SK-N-DZ (cell line): ENCODE data around the gene TRAPPC4.
"Not testable (repeated sequence)": the region's sequence is repeated elsewhere in the genome, so short reads cannot be mapped to it uniquely, and the experiment has no call there.

ENCODE experiments used
- DNase-seq: peaks from one replicate; pipeline ENCODE4 v3.0.0-alpha.2; 2015; ENCODE audit warnings: low spot score

Gene TRAPPC4

DNA sequence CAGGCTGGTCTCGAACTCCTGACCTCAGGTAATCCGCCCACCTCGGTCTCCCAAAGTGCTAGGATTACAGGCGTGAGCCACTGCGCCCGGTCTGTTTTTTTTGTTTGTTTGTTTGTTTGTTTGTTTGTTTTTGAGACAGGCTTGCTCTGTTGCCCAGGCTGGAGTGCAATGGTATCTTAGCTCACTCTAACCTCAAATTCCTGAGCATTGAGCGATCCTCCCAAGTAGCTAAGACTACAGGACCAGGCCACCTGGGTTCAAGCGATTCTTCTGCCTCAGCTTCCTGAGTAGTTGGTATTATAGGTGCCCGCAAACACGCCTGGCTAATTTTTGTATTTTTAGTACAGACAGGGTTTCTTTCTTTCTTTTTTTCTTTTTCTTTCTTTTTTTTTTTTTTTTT is 14.9 kb downstream of the TRAPPC4 start:
- not testable (repeated sequence) for DNase-seq

DNA sequence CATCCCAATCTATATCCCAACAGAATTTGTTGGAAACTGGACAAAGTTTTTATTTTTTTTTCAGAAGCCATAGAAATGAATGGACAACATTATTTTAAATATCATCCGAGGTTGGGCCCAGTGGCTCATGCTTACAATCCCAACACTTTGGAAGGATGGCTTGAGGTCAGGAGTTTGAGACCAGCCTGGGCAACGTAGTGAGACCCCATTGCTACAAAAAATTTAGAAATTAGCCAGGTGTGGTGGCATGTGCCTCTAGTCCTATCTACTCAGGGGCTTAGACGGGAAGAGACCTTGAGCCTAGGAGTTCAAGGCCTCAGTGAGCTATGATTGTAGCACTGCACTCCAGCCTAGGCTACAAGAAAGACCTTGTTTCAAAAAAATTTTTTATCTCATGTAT is 16.2 kb downstream of the TRAPPC4 start:
- DNase-seq, result no peak

DNA sequence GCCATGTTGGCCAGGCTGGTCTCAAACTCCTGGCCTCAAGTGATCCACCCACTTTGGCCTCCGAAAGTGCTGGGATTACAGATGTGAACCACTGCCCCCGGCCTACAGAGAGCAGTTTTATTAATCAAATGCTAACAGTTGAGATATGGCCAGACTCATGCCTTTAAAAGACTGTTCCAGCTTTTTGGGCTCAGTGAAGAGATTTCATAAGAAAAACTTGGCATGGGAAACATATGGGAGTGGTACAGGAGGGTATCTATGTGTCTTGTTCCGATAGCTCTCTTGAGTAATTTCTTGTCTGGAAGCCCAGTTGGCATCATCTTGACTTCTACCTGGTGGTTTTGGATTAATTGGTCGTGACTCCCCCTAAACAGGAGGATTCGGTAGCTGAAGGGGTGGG is 20.3 kb downstream of the TRAPPC4 start:
- no peak for DNase-seq

DNA sequence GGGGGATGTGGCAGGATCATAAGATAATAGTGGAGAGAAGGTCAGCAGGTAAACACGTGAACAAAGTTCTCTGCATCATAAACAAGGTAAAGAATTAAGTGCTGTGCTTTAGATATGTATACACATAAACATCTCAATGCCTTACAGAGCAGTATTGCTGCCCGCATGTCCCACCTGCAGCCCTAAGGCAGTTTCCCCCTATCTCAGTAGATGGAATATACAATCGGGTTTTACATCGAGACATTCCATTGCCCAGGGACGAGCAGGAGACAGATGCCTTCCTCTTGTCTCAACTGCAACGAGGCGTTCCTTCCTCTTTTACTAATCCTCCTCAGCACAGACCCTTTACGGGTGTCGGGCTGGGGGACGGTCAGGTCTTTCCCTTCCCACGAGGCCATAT is 20.9 kb downstream of the TRAPPC4 start:
- not testable (repeated sequence) for DNase-seq

DNA sequence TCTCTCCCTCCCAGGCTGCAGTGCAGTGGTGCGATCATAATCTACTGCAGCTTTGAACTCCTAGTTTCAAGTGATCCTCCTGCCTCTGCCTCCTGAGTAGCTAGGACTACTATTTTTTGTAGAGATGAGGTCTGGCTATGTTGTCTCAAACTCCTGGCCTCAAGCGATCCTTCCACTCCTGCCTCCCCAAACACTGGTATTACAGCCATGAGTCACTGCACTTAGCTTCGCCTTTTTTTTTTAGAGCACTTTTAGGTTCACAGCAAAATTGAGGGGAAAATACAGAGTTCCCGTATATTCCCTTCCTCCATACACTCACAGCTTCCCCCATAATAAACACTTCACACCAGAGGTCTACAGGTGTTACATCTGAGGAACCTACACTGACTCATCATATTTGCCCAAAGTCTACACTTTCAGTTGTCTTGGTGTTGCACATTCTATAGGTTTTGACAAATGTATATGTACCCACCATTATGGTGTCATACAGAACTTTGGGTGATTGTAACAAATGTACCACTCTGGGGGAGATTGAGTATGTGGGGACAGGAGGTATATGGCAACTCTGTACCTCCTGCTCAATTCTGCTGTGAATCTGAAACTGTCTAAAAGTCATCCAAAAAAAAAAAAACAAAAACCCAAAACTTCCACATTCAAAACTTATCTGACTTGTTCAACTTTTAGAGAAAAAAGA is 23.4 kb downstream of the TRAPPC4 start:
- DNase-seq, result no peak

DNA sequence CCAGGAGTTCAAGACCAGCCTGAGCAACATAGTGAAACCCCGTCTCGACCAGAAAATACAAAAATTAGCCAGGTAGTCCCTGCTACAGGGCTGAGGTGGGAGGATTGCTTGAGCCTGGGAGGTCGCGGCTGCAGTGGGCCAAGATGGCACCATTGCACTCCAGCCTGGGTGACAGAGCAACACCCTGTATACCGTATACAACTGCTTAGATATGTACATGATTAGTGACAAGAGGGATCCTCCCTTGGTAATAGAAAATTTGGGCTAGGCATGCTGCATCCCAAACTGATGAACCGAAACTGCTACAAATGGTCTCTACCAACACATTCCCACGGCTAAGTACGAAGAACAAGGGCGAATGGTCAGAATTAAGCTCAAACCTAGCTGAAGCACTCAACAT is 24.4 kb downstream of the TRAPPC4 start:
- DNase-seq, result no peak

DNA sequence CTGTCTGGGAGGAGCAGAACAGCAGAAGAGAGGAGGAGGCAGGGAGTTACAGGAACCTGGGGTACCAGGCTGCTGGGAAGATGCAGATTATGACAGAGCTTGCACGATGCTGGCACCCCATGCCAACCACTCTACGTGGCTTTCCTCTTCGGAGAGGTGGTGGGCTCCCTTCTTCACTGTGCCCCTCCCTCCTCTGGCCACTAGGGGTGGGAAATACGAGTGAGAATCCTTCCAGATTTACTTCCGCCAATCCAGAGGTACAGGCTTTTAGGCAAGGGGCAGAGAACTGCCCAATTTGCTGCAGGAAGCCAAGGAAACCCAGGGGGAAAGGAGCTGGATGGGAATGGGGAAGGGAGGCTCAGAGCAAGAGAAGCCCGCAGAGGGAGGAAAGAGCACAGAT is 26.1 kb downstream of the TRAPPC4 start:
- DNase-seq, result no peak

DNA sequence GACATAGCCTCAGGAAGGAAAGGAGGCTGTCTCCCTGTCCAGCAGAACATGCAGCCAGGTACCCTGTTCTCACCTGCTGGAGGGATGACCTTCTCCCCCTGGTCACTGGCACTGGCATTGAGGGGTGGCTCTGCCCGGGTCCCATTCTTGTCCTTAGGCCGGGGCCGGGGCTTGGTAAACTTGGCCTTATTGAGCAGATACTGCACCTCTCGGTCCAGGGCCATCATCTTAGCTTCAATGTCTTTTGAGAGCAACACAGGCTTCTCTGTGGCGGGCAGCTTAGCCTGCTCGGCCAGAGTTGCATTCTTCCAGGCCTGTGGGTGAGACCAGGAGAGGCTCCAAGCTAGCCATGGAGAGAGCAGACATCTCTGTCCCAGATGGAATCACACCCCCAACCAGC is 27.9 kb downstream of the TRAPPC4 start:
- DNase-seq, result no peak

DNA sequence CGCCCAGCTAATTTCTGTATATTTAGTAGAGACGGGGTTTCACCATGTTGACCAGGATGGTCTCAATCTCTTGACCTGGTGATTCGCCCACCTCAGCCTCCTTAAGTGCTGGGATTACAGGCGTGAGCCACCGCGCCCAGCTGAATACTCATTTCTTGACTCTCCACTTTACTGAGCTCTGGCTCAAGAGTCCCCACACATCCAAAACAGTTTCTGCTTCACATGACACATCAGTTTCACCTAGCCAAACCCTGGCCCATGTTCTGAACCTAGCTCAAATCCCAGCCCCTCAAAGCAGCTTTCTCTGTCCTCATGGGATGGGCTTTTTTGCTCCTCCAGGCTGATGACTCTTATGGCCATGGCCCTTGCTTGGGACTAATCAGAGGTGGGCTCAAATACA is 28.6 kb downstream of the TRAPPC4 start:
- DNase-seq, result no peak

DNA sequence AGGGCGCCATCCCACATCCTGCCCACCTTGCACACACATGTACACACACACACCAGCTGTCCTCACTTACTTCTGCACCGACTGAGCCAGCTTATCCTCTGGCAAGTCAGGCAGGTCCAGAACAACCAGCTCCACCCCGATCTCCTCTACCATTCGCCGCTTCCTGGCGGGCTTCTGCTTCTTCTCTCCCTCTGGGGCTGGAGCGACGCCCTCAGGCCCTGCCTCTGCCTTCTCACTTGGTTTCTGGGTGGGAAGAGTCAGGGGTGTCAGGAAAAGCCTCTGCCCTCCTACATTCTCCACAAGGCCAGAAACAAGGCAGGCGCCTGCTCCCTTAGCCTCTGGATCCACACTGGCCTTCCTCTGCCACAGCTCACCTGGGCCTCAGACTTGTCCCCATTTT is 30.1 kb downstream of the TRAPPC4 start:
- DNase-seq, result no peak

DNA sequence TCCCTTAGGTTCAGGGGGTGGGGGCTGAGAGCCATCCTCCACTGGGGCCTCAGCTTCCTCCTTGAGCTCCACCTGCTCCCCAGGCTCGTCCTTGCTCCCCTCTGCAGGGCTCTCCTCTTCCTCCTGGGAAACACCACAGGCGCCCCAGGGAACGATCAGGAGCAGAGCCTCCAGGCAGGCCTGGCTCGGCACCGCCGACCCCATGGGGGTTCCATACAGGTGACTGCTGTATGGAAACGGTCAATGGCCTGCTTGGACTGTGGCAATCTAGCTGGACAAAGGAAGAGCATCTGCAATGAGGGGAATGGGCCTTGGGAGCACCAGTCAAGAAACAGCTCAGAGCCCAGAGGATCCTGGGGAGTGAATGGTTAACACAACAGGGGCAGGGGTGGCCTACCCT is 30.5 kb downstream of the TRAPPC4 start:
- no peak for DNase-seq

DNA sequence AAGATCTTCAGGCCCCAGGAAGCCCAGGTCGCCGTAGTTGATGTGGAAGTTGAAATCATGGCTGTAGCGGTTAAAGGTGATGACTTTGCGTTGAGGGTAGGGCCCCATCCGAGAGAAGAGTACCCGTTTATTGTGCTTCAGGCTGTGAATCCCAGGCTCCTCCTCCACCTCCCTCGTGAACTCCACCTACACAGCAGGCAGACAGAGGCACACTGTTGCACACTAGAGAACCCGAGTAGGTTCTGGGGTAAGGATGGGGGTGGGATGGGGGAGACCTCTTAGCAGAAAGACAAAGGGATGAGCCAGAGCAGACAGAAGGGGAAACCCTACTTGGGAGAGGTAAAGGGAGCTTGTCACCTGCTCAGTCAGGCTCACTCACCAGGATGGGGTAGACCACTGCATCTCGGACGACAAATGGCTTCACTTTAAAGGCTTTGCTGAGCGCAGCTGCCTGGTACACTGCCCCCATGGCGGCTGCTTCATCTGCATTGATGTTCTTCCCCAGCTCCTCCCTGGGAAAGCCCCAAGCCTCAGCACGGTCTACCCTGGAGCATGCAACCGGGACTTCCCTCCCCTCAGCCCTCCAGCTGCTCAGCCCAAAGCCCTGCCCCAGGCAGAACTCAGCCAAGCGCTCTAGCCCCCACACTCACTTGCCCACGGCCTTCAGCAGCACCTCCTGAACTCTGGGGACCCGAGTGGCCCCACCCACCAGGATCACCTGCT is 33.0 kb downstream of the TRAPPC4 start:
- DNase-seq, result no peak

DNA sequence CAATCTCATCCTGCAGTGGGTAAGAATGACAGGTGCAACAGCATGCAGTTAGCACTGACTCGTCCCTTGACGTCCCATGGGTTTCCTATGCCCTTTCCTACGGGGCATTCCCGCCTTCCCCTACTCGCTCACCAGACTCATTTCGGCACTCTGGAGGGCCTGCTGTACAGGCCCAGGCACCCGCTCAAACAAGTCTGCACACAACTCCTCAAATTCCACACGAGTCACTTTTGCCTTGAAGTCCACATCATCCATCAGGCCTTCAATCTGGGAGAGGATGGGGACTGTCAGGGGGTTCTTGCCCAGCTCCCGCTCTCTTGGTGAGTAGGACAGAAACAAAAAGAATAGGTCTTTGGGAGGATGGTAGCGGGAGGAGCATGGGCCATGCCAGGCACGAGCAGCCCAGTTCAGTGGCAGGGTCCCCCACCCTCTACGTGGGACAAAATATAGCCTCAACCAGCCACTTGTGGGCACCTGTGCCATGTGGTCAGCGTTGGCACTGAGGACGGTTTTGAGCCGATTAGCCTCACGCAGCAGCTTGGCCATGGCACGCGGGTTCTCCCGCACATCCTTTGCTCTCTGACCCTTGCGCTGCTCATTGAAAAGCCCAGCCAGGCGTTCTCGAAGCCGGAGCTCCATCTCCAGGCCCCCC is 33.7 kb downstream of the TRAPPC4 start:
- DNase-seq, result no peak

DNA sequence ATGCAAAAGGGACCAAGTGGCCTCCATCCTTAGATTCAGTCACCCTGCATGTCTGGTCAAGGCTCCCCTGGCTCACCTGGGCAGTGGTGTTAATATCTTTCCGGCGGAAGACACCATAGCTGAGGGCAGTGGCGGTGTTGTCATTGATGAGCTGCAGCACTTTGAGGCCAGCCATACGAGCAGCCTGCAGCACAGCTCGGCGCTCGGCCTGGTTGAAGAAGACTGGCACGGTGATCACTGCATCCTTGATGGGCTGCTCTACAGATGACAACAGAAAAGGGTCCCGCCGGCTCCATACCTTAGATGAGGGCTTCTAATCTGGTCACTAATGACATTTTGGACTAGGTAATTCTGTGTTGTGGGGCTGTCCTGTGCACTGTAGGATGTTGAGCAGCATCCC is 35.9 kb downstream of the TRAPPC4 start:
- no peak for DNase-seq

DNA sequence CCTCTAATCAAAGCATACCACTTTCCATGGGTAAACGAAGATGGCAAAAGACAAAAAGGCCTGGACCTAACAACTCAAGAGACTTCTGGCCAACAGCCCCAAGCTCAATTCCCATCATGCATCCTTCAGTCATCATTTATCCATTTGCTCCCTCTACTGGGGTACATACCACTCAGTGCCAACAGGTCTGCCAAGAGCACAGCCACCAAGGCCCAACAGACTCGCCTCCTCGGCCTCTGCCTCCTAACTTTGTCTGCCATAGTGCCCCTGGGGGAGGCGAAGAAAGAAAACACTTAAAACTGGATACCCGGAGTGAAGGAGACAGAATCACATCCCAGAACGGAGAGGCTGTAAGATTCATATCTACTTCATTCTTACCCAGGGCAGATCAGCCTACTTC is 37.3 kb downstream of the TRAPPC4 start:
- DNase-seq, result no peak

DNA sequence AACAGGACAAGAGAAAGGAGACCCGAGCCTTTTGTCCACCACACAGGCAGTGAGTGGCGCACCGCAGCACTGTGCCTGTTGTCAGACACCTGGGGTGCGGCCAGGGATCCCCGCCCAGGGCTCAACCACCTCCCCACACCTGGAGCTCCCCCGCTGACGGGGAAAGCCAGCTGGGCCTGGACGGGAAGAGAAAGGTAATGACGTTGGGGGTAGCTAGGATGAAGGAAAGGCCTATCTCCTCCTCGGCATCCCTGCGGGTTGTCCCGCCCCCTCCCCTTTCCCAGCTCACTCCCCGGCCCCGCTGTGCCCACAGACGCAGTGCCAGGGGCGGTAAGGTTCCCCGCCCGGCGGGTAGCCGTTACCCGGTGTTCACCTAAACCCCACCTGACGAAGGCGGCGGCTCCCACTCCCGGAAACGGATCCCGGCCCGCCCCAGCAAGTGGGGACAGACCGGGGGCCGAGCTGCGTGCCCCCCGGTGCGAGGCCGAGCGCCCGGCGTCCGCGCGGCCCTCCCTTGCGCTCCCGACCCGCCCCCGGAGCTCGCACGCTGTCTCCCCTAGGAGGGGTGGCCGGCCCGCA is 37.9 kb downstream of the TRAPPC4 start:
- no peak for DNase-seq

DNA sequence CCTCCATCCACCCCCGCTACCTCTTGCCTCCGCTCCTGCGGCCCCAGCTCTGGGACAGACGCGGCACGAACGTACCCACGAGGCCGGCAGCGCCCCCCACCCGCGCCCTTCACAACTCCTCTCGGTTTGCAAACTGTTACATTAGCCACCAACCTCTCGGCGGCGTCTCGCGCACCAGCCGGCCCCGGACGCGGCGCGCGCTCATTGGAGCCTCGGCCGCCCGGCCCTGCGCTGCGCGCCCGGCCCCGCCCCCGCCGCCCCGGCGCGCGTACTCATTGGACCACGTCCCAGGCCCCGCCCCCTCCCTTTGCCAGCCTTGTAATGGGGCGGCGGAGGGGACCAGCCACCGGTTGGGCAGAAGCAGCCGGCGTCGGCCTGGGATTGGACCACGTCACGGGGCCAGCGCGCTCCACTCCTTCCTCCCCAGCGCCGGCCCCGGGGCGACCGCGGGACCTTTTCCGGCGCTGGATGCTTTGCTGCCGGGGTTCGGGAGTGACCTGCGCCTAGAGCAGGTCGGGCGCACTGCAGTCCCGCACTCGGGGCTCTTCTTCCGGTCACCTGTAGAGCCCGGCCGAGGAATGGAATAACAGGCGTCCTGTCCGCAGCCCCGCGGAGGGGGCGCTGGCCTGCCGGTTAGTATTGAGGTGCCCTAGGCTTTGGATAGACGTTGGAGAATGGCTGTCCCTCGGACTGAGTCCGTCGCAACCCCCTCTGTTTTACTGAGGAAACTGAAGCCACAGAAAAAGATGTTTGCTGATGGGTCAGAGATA is 38.6 kb downstream of the TRAPPC4 start, which contains the start of gene HYOU1:
TSS of gene HYOU1 (minus strand) at position 206 of the 770 bp plus-strand sequence. CDS start 1,045 bp downstream, outside the sequence.
- peak; percentile 89 for DNase-seq

DNA sequence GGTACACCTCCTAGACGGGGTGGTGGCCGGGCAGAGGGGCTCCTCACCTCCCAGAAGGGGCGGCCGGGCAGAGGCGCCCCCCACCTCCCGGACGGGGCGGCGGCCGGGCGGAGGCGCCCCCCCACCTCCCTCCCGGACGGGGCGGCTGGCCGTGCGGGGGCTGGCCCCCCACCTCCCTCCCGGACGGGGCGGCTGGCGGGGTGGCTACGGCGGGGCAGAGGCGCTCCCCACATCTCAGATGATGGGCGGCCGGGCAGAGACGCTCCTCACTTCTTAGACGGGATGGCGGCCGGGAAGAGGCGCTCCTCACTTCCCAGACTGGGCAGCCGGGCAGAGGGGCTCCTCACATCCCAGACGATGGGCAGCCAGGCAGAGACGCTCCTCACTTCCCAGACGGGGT is 40.6 kb downstream of the TRAPPC4 start:
- DNase-seq, result not testable (repeated sequence)

DNA sequence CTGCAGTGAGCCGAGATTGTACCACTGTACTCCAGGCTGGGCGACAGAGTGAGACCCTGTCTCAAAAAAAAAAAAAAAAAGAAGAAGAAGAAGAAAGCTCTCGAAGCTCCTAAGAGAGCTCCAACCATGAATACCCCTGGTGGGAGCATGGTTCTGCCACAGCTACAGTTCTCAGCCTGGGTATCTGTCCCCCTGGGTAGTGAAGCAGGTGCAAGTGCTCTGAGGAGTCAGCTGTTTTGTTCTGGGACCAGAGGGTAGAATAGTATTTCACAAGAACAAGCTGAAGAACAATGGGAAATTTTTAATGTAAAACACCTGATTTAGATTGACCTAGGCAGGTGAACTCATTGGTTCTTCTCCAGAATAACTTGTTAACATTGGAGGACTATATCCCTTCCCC is 42.7 kb downstream of the TRAPPC4 start:
- DNase-seq, result no peak

DNA sequence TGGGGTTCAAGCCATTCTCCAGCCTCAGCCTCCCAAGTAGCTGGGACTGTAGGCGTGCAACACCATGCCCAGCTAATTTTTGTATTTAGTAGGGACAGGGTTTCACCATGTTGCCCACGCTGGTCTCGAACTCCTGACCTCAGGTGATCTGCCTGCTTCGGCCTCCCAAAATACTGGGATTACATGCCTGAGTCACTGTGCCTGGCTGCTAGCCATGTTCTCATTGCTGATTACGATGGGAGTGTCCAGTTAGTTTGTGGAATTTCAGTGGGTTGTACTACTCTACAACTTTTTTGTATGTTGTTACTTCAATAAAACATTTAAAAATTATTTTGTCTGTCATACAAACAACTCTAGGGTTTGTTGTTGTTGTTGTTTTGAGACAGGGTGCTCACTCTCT is 44.2 kb downstream of the TRAPPC4 start:
- DNase-seq, result no peak

DNA sequence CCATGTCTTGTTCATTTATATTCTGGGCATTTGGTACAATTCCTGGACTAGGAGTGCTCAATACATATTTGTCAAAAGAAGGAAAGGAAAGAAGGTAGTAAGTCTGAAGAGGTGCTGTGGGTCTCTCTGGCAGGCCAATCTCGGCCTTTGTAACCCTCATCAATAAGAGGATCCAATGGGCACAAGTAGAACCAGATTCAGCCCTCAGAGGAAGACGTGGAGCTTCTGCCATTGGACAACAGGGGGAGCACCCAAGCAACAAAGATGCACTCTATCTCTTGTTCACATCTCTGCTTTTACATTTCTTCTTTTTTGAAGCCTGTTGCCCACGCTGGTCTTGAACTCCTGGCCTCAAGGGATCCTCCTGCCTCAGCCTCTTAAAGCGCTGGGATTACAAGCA is 46.8 kb downstream of the TRAPPC4 start:
- DNase-seq, result peak; percentile 17
